ENCODE results near the gene STEAP2. TPM values are rescaled to one million over a fixed set of nuclear protein-coding genes. Genes with fewer than 3 reads are reported as not detected.

Gene STEAP2
- total RNA-seq, result under 1 TPM in 1 of 2 experiments, not detected in 1; 0.05 TPM

GRCh38 chr7:90211391-90212148, at the start of gene STEAP2:
TSS of gene STEAP2 (plus strand) at chr7:90211740. CDS start at chr7:90225083, 13,343 bp downstream.
- peaks cover 35% of the 10 kb centered on the region for H3K27me3 Mint-ChIP-seq
- H3K36me3 Mint-ChIP-seq (ENCODE audit: low read depth), result no peaks in the 10 kb centered on the region
- H3K4me1 Mint-ChIP-seq, result peaks cover 5% of the 10 kb centered on the region
- peak within 1 kb of the TSS; percentile 13 for H3K4me3 Mint-ChIP-seq
- no peak within 1 kb of the TSS for H3K27ac Mint-ChIP-seq
- CTCF ChIA-PET, result interaction anchor here (0.8 to 1.6 kb wide), 4 partner anchors 13 to 216 kb away, joined by 3 to 4 read pairs (median 4); no protein-coding TSS in a partner anchor
- DNase-seq, result peak; percentile 18
- H3K9me3 Mint-ChIP-seq, result no peaks in the 10 kb centered on the region
- POLR2A ChIA-PET, result interaction anchor here (0.9 kb wide), 1 partner anchor 31 kb away, joined by 3 read pairs; no protein-coding TSS in a partner anchor

GRCh38 chr7:90163534-90163933, 48.0 kb upstream of the STEAP2 start:
- H3K9me3 Mint-ChIP-seq, result no peaks in the 10 kb centered on the region
- ChIA-PET POLR2A (no interaction called here), CTCF (no interaction called here)
- DNase-seq, result no peak
- peaks cover 18% of the 10 kb centered on the region for H3K27me3 Mint-ChIP-seq
- H3K4me3 Mint-ChIP-seq, result no peak overlapping the region
- H3K27ac Mint-ChIP-seq, result no peak overlapping the region
- H3K4me1 Mint-ChIP-seq, result no peaks in the 10 kb centered on the region
- H3K36me3 Mint-ChIP-seq (ENCODE audit: low read depth), result no peaks in the 10 kb centered on the region

- H3K4me1 Mint-ChIP-seq, result no peaks in the 10 kb centered on the region
- ChIA-PET POLR2A (no interaction called here), CTCF (interaction anchor here (1.4 kb wide), 1 partner anchor 10 kb away, joined by 3 read pairs; no protein-coding TSS in a partner anchor)
- no peaks in the 10 kb centered on the region for H3K36me3 Mint-ChIP-seq (ENCODE audit: low read depth)
- no peaks in the 10 kb centered on the region for H3K9me3 Mint-ChIP-seq
- no peak overlapping the region for H3K27ac Mint-ChIP-seq
- no peak overlapping the region for H3K4me3 Mint-ChIP-seq
- no peak for DNase-seq
- peaks cover 24% of the 10 kb centered on the region for H3K27me3 Mint-ChIP-seq
These were observed 45.8 kb upstream of the STEAP2 start for GRCh38 chr7:90165724-90166123.

GRCh38 chr7:90166153-90166552, 45.4 kb upstream of the STEAP2 start:
- no peak for DNase-seq
- Mint-ChIP-seq H3K36me3 (ENCODE audit: low read depth) (no peaks in the 10 kb centered on the region), H3K27ac (no peak overlapping the region), H3K27me3 (peaks cover 28% of the 10 kb centered on the region), H3K9me3 (no peaks in the 10 kb centered on the region), H3K4me1 (no peaks in the 10 kb centered on the region), H3K4me3 (no peak overlapping the region)
- POLR2A ChIA-PET, result no interaction called here
- CTCF ChIA-PET, result interaction anchor here (1.4 kb wide), 1 partner anchor 10 kb away, joined by 3 read pairs; no protein-coding TSS in a partner anchor

GRCh38 chr7:90167361-90167760, 44.2 kb upstream of the STEAP2 start:
- no peak overlapping the region for H3K27ac Mint-ChIP-seq
- ChIA-PET POLR2A (no interaction called here), CTCF (no interaction called here)
- H3K36me3 Mint-ChIP-seq (ENCODE audit: low read depth), result peaks cover 2% of the 10 kb centered on the region
- no peaks in the 10 kb centered on the region for H3K4me1 Mint-ChIP-seq
- peaks cover 35% of the 10 kb centered on the region for H3K27me3 Mint-ChIP-seq
- no peak overlapping the region for H3K4me3 Mint-ChIP-seq
- H3K9me3 Mint-ChIP-seq, result no peaks in the 10 kb centered on the region
- no peak for DNase-seq

- CTCF ChIA-PET, result no interaction called here
- H3K9me3 Mint-ChIP-seq, result no peaks in the 10 kb centered on the region
- H3K27ac Mint-ChIP-seq, result no peak overlapping the region
- H3K4me3 Mint-ChIP-seq, result no peak overlapping the region
- peaks cover 9% of the 10 kb centered on the region for H3K4me1 Mint-ChIP-seq
- DNase-seq, result no peak
- peaks cover 21% of the 10 kb centered on the region for H3K27me3 Mint-ChIP-seq
- POLR2A ChIA-PET, result no interaction called here
- H3K36me3 Mint-ChIP-seq (ENCODE audit: low read depth), result peaks cover 2% of the 10 kb centered on the region
These were observed 41.6 kb upstream of the STEAP2 start for GRCh38 chr7:90169891-90170290.

- ChIA-PET POLR2A (no interaction called here), CTCF (interaction anchor here (1.5 kb wide), 1 partner anchor 18 kb away, joined by 4 read pairs; the partner anchor contains the start of gene STEAP1)
- no peak overlapping the region for H3K27ac Mint-ChIP-seq
- H3K4me1 Mint-ChIP-seq, result peaks cover 9% of the 10 kb centered on the region
- peaks cover 2% of the 10 kb centered on the region for H3K36me3 Mint-ChIP-seq (ENCODE audit: low read depth)
- peaks cover 17% of the 10 kb centered on the region for H3K27me3 Mint-ChIP-seq
- H3K9me3 Mint-ChIP-seq, result no peaks in the 10 kb centered on the region
- no peak for DNase-seq
- no peak overlapping the region for H3K4me3 Mint-ChIP-seq
These were observed 39.4 kb upstream of the STEAP2 start for GRCh38 chr7:90172121-90172520.

GRCh38 chr7:90172624-90173023, 38.9 kb upstream of the STEAP2 start:
- H3K4me3 Mint-ChIP-seq, result no peak overlapping the region
- POLR2A ChIA-PET, result no interaction called here
- H3K36me3 Mint-ChIP-seq (ENCODE audit: low read depth), result peaks cover 2% of the 10 kb centered on the region
- CTCF ChIA-PET, result interaction anchor here (1.5 kb wide), 1 partner anchor 18 kb away, joined by 4 read pairs; the partner anchor contains the start of gene STEAP1
- peaks cover 9% of the 10 kb centered on the region for H3K4me1 Mint-ChIP-seq
- H3K27me3 Mint-ChIP-seq, result peaks cover 17% of the 10 kb centered on the region
- H3K27ac Mint-ChIP-seq, result no peak overlapping the region
- no peak for DNase-seq
- H3K9me3 Mint-ChIP-seq, result no peaks in the 10 kb centered on the region

GRCh38 chr7:90173127-90173844, 38.3 kb upstream of the STEAP2 start:
- H3K27ac Mint-ChIP-seq, result no peak overlapping the region
- no peak for DNase-seq
- H3K4me3 Mint-ChIP-seq, result no peak overlapping the region
- H3K27me3 Mint-ChIP-seq, result peaks cover 17% of the 10 kb centered on the region
- H3K4me1 Mint-ChIP-seq, result peaks cover 15% of the 10 kb centered on the region
- POLR2A ChIA-PET, result no interaction called here
- CTCF ChIA-PET, result interaction anchor here (1.5 kb wide), 1 partner anchor 19 kb away, joined by 4 read pairs; the partner anchor contains the start of gene STEAP1
- H3K9me3 Mint-ChIP-seq, result no peaks in the 10 kb centered on the region
- peaks cover 2% of the 10 kb centered on the region for H3K36me3 Mint-ChIP-seq (ENCODE audit: low read depth)

GRCh38 chr7:90175667-90176066, 35.9 kb upstream of the STEAP2 start:
- Mint-ChIP-seq H3K36me3 (ENCODE audit: low read depth) (peaks cover 2% of the 10 kb centered on the region), H3K27ac (no peak overlapping the region), H3K4me1 (peaks cover 32% of the 10 kb centered on the region), H3K9me3 (no peaks in the 10 kb centered on the region), H3K4me3 (no peak overlapping the region), H3K27me3 (peaks cover 12% of the 10 kb centered on the region)
- DNase-seq, result no peak
- POLR2A ChIA-PET, result interaction anchor here (1.4 kb wide), 1 partner anchor 161 kb away, joined by 4 read pairs; no protein-coding TSS in a partner anchor
- CTCF ChIA-PET, result interaction anchor here (1.3 kb wide), 1 partner anchor 34 kb away, joined by 3 read pairs; no protein-coding TSS in a partner anchor

GRCh38 chr7:90176195-90176594, 35.3 kb upstream of the STEAP2 start:
- ChIA-PET POLR2A (interaction anchor here (1.4 kb wide), 1 partner anchor 161 kb away, joined by 4 read pairs; no protein-coding TSS in a partner anchor), CTCF (interaction anchor here (1.3 kb wide), 1 partner anchor 34 kb away, joined by 3 read pairs; no protein-coding TSS in a partner anchor)
- DNase-seq, result no peak
- Mint-ChIP-seq H3K4me3 (no peak overlapping the region), H3K9me3 (no peaks in the 10 kb centered on the region), H3K4me1 (peaks cover 32% of the 10 kb centered on the region), H3K36me3 (ENCODE audit: low read depth) (peaks cover 2% of the 10 kb centered on the region), H3K27me3 (peaks cover 7% of the 10 kb centered on the region), H3K27ac (no peak overlapping the region)

- DNase-seq, result no peak
- CTCF ChIA-PET, result interaction anchor here (1.0 to 1.3 kb wide), 2 partner anchors 24 to 250 kb away, joined by 4 to 10 read pairs; partner anchors contain the start of gene STEAP1
- Mint-ChIP-seq H3K4me1 (peaks cover 27% of the 10 kb centered on the region), H3K4me3 (no peak overlapping the region), H3K27ac (no peak overlapping the region), H3K9me3 (no peaks in the 10 kb centered on the region), H3K27me3 (peaks cover under 1% of the 10 kb centered on the region), H3K36me3 (ENCODE audit: low read depth) (no peaks in the 10 kb centered on the region)
- POLR2A ChIA-PET, result no interaction called here
These were observed 33.4 kb upstream of the STEAP2 start for GRCh38 chr7:90178166-90178565.
